Thoracic aorta (tissue), 2 donors: Measurements from ENCODE around the gene UMODL1. TPM values are rescaled to one million over a fixed set of nuclear protein-coding genes. Genes with fewer than 3 reads are reported as not detected.

ENCODE experiments used
- ATAC-seq: fragments of 150-250 bp; one replicate; pipeline ENCODE4 v1.8.0; 2017; ENCODE audit warnings: low read depth; ENCODE audit not compliant: insufficient number of reproducible peaks, low FRiP score
- DNase-seq: peaks from one replicate; pipeline ENCODE4 v3.0.0-alpha.2; 2020; ENCODE audit warnings: low spot score
- H3K27ac ChIP-seq, 2 donors: fragments of 200-600 bp; sonication (generic); 1 replicate in 1 of 2; 2 replicates in 1 of 2; pipeline ENCODE4 v1.5.1; 2016; ENCODE audit warnings: mild to moderate bottlenecking in 2 of 2, moderate library complexity in 2 of 2
- H3K27me3 ChIP-seq: fragments of 200-600 bp; sonication (generic); replicated peaks from 2 replicates; pipeline ENCODE4 v1.6.0; 2016; ENCODE audit warnings: mild to moderate bottlenecking; ENCODE audit not compliant: insufficient read depth
- H3K36me3 ChIP-seq: fragments of 200-600 bp; sonication (generic); one replicate; pipeline ENCODE4 v1.5.1; 2016
- H3K4me1 ChIP-seq, 2 donors: fragments of 200-600 bp; sonication (generic); 1 replicate in 1 of 2; 2 replicates in 1 of 2; pipeline versions ENCODE4 v1.5.1 to v1.6.0; 2016; ENCODE audit warnings: low read depth in 2 of 2, mild to moderate bottlenecking in 1 of 2; ENCODE audit not compliant: control insufficient read depth in 1 of 2
- H3K4me3 ChIP-seq: fragments of 200-600 bp; sonication (generic); 2 replicates; pipeline ENCODE4 v1.5.1; 2016; ENCODE audit warnings: mild to moderate bottlenecking
- H3K9me3 ChIP-seq: fragments of 200-600 bp; sonication (generic); 2 replicates; pipeline ENCODE4 v1.5.1; 2016
- total RNA-seq, 2 donors: library from RNA; depleted of rRNA; stranded (reverse); fragments of >200 nt; gene quantifications; one replicate each; pipeline versions ENCODE4 v1.1.0 to v1.2.3, GENCODE V29; 2016
- TF ChIP-seq, protein P1 (sequence below): fragments of 200-600 bp; sonication (generic); IDR thresholded peaks from one replicate; pipeline ENCODE4 v1.5.1; 2019; ENCODE audit warnings: antibody characterized with exemption

The UMODL1 gene
- total RNA-seq, 2 donors from 2014 or later, result 0.14 TPM; not detected in 1

DNA sequence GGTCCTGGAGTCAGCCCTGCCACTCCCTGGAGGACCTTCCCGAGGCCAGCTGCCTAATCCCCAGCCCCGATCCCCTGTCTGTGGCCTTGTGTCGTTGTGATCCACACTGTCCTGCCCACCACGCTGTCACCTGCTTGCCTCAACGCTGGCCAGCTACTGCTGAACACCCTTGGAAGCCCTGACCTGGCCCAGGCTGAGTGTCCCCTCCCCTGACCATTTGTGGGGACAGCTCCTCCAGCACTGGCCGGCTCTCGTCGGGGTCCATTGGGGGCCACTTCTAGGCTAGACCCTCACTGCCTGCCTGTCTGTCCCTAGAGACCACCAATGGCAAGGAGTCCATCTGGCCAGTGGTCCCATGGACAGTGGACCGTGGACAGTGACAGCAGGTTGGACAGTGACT, 12.0 kb upstream of the UMODL1 start:
- TF ChIP-seq, protein P1, sequence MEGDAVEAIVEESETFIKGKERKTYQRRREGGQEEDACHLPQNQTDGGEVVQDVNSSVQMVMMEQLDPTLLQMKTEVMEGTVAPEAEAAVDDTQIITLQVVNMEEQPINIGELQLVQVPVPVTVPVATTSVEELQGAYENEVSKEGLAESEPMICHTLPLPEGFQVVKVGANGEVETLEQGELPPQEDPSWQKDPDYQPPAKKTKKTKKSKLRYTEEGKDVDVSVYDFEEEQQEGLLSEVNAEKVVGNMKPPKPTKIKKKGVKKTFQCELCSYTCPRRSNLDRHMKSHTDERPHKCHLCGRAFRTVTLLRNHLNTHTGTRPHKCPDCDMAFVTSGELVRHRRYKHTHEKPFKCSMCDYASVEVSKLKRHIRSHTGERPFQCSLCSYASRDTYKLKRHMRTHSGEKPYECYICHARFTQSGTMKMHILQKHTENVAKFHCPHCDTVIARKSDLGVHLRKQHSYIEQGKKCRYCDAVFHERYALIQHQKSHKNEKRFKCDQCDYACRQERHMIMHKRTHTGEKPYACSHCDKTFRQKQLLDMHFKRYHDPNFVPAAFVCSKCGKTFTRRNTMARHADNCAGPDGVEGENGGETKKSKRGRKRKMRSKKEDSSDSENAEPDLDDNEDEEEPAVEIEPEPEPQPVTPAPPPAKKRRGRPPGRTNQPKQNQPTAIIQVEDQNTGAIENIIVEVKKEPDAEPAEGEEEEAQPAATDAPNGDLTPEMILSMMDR, result no peak
- Histone ChIP-seq H3K36me3 (no peaks in the 10 kb centered on the region), H3K27me3 (no peaks in the 10 kb centered on the region), H3K9me3 (no peaks in the 10 kb centered on the region), H3K4me1 (peaks cover 4 to 40% of the 10 kb centered on the region in 2 donors), H3K4me3 (no peak overlapping the region), H3K27ac (no peak overlapping the region)
- DNase-seq, result no peak
- no peak for ATAC-seq

DNA sequence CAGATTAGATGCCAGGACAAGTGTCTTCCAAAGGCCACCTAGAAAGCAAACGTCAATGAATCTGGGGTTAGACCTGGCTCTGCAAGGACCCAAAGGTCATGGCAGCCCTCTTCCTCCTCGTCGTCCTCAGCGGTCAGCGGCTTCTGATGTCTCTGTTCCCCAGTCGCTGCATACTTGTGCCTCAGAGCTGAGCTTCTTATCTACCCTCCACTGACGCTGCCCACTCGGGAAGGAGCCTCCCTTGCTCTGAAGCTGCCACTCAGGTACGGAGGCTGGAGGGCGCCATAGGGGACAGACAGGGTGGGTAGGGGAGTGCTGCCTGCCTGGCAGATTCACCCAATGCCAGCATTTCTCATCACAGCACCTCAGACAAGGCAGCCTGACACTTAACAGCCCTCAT, 11.4 kb upstream of the UMODL1 start:
- ATAC-seq (no peak), DNase-seq (no peak)
- Histone ChIP-seq H3K4me3 (no peak overlapping the region), H3K4me1 (peaks cover 4 to 40% of the 10 kb centered on the region in 2 donors), H3K9me3 (no peaks in the 10 kb centered on the region), H3K36me3 (no peaks in the 10 kb centered on the region), H3K27me3 (no peaks in the 10 kb centered on the region), H3K27ac (no peak overlapping the region)
- TF ChIP-seq, protein P1, result no peak

DNA sequence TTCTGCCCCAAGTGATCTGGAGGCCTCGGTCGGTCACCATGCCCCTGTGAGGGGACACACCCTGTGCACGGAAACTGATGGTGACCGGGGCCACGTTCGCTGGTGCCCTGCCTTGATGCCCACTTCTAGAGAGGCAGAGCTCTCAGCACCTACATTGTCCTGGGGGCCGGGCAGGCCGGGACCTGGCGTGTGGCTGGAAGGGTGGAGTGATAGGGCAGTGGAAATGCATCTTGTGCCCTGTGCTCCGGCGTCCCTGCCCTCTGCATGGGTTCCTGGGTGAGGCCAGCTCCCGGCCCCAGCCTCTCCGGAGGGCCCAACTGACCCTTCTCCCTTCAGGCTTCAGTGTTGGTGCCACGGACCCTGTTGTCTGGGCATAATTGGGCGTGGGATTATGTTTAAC, 11.0 kb upstream of the UMODL1 start:
- H3K27me3 ChIP-seq, result no peaks in the 10 kb centered on the region
- TF ChIP-seq, protein P1, result no peak
- no peak for DNase-seq
- H3K4me3 ChIP-seq, result no peak overlapping the region
- ATAC-seq, result no peak
- H3K4me1 ChIP-seq, result peaks cover 4 to 40% of the 10 kb centered on the region in 2 donors
- H3K36me3 ChIP-seq, result no peaks in the 10 kb centered on the region
- H3K9me3 ChIP-seq, result no peaks in the 10 kb centered on the region
- H3K27ac ChIP-seq, result no peak overlapping the region

DNA sequence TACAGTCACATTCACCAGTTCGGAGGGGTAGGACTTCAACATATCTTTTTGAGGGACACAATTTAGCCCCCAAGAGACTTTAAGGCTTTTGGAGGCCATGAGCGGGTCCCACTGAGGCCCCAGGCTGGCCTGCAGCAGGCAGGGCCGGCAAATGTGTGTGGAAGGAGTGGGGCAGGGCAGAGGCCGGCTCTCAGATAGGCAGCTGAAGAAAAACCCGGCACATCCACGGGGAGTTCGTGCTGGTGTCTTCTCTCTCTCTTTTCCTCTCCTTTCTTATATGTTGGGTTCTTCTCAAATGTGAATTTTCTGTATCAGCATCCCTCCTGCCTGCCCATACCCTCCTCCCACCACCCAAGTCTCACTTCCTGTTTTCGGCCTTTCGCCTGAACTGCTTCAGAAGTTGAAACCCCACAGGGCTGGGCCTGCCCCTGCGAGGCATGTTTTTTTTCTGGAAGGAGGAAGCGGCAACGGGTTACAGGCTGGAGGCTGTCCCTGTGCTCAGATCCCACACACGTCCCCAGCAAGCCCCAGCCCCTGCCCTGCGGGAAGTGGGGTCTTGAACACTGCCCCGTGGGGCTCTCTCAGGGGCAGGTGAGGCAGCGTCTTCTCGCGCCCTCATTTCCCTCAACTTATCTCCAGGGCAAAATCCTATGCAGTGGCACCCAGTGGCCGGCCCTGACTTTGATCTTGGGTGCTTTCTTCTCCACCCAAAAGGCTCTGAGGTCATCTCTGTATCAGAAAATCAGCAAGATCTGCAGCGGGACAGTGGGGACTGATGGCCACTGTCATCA, 9.7 kb upstream of the UMODL1 start:
- TF ChIP-seq, protein P1, result no peak
- H3K27ac ChIP-seq, result no peak overlapping the region
- DNase-seq, result no peak

DNA sequence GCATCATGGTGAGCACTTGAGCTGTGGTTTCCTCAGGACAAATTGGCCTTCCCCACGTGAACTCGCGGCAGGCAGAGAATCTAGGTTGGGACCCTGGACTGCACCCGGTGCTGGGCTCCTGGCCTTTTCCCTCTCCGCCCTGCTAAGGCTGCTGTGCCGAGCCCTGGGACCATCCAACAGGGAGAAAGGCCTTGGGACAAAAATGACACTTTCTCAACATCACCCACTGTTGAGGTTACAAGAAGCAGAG, 9.2 kb upstream of the UMODL1 start:
- Histone ChIP-seq H3K27ac (no peak overlapping the region), H3K4me1 (peaks cover 4 to 24% of the 10 kb centered on the region in 2 donors), H3K9me3 (no peaks in the 10 kb centered on the region), H3K36me3 (no peaks in the 10 kb centered on the region), H3K27me3 (no peaks in the 10 kb centered on the region), H3K4me3 (no peak overlapping the region)
- TF ChIP-seq, protein P1, result no peak
- DNase-seq (no peak), ATAC-seq (no peak)

More for the DNA sequence above, 9.7 kb upstream of the UMODL1 start:
- H3K4me3 ChIP-seq, result no peak overlapping the region
- peaks cover 4 to 30% of the 10 kb centered on the region in 2 donors for H3K4me1 ChIP-seq
- no peak for ATAC-seq
- H3K9me3 ChIP-seq, result no peaks in the 10 kb centered on the region
- H3K36me3 ChIP-seq, result no peaks in the 10 kb centered on the region
- no peaks in the 10 kb centered on the region for H3K27me3 ChIP-seq
